IPS DF 6.9 (cell line): ENCODE results near the gene MPG.
"Not testable (repeated sequence)": the region's sequence is repeated elsewhere in the genome, so short reads cannot be mapped to it uniquely, and the experiment has no call there.

Source experiments
- DNase-seq: peaks from one replicate; pipeline ENCODE4 v3.0.0-alpha.2; 2013; ENCODE audit warnings: low read depth, low spot score
- H3K27ac ChIP-seq: one replicate; pipeline ENCODE4 v1.5.1; 2013; ENCODE audit warnings: low read length, control low read depth
- H3K27me3 ChIP-seq: 2 replicates; pipeline ENCODE4 v1.6.1; 2013; ENCODE audit warnings: mild to moderate bottlenecking, low read length; ENCODE audit not compliant: control insufficient read depth, insufficient read depth
- H3K36me3 ChIP-seq: 2 replicates; pipeline ENCODE4 v1.6.1; 2013; ENCODE audit warnings: low read length; ENCODE audit not compliant: control insufficient read depth, insufficient read depth
- H3K4me1 ChIP-seq: 2 replicates; pipeline ENCODE4 v1.6.1; 2013; ENCODE audit warnings: low read length; ENCODE audit not compliant: control insufficient read depth, insufficient read depth
- H3K4me3 ChIP-seq: 2 replicates; pipeline ENCODE4 v1.5.1; 2013; ENCODE audit warnings: mild to moderate bottlenecking, low read length
- H3K9me3 ChIP-seq: 2 replicates; pipeline ENCODE4 v1.6.1; 2013; ENCODE audit warnings: low read length, inconsistent platforms; ENCODE audit not compliant: control insufficient read depth, insufficient read depth
- WGBS: extraction: QIAGEN DNeasy Blood & Tissue Kit; methylation state at CpG from one replicate; pipeline ENCODE4 v1.1.7; 2013; ENCODE audit warnings: mixed read lengths, missing lambda C conversion rate; ENCODE audit not compliant: insufficient read length, insufficient coverage; 5-methylcytosine and 5-hydroxymethylcytosine counted together

MPG gene

GRCh38 chr16:77807-78443, at the start of gene MPG:
Gene MPG, plus strand, starts transcription at chr16:78225. Its CDS starts 85 bp downstream, at chr16:78310.
- peaks cover 25% of the 10 kb centered on the region for H3K4me1 ChIP-seq
- DNase-seq, result no peak
- peaks cover 5% of the 10 kb centered on the region; the same call in 1 of the 2 replicates for H3K36me3 ChIP-seq
- H3K4me3 ChIP-seq, result peak within 1 kb of the TSS; percentile 89
- H3K27me3 ChIP-seq, result no peaks in the 10 kb centered on the region
- no CpG with 5 or more reads among the region's 83 CpGs for WGBS
- H3K27ac ChIP-seq, result no peak within 1 kb of the TSS
- H3K9me3 ChIP-seq, result no peaks in the 10 kb centered on the region

- H3K9me3 ChIP-seq, H3K27ac ChIP-seq, DNase-seq, H3K4me3 ChIP-seq, H3K27me3 ChIP-seq, H3K4me1 ChIP-seq, H3K36me3 ChIP-seq: not testable (repeated sequence)
- no CpG with 5 or more reads among the region's 7 CpGs for WGBS
These were observed 47.4 kb upstream of the MPG start for GRCh38 chr16:30627-31026.

GRCh38 chr16:33154-33876, 44.7 kb upstream of the MPG start:
- not testable (repeated sequence) for H3K27me3 ChIP-seq, DNase-seq, H3K4me3 ChIP-seq, H3K4me1 ChIP-seq, H3K9me3 ChIP-seq, H3K36me3 ChIP-seq, H3K27ac ChIP-seq
- WGBS, result no CpG with 5 or more reads among the region's 8 CpGs

GRCh38 chr16:33877-34647, 44.0 kb upstream of the MPG start:
- Histone ChIP-seq H3K27ac (no peak overlapping the region), H3K4me3 (no peak overlapping the region), H3K27me3 (no peaks in the 10 kb centered on the region), H3K36me3 (no peaks in the 10 kb centered on the region; the same call in 1 of the 2 replicates), H3K4me1 (peaks cover 2% of the 10 kb centered on the region; the same call in 1 of the 2 replicates), H3K9me3 (no peaks in the 10 kb centered on the region)
- WGBS, result no CpG with 5 or more reads among the region's 21 CpGs
- no peak for DNase-seq

- no CpG with 5 or more reads among the region's 6 CpGs for WGBS
- Histone ChIP-seq H3K4me1 (peaks cover 2% of the 10 kb centered on the region; the same call in 1 of the 2 replicates), H3K27me3 (no peaks in the 10 kb centered on the region), H3K9me3 (no peaks in the 10 kb centered on the region), H3K36me3 (no peaks in the 10 kb centered on the region; the same call in 1 of the 2 replicates), H3K4me3 (no peak overlapping the region), H3K27ac (no peak overlapping the region)
- no peak for DNase-seq
These were observed 43.4 kb upstream of the MPG start for GRCh38 chr16:34648-34987.

DNA sequence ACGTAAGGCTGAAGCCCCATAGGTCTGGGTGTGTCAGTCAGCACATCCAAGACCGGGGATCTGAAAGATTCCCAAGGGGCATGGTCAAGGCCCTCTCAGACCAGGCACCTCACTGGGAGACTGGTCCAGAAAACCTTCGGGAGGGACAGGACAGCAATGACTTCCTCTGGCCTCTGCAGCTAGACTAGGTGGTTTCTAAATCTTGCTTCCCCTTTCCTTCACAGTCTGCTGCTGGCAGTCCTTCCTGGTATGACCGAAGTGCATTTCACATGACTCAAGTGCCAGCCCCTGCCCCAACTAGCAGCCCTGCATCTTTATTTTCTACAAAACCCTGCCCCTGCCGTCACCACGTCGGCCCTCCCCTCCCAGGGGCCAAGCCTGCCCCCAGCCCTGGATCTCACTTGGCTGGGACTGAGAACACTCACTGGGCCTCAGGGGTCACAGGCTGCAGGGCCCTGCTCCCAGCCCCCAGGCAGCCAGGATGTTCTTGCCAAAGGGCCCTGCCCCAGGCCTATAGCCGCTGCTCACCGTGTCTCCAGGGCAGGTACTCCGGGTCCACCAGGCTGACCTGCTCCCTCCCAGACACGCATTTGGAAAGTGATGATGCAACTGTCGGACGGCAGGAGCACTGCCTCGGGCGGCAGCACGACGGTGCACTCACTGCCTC, 42.9 kb upstream of the MPG start:
- peaks cover 2% of the 10 kb centered on the region; the same call in 1 of the 2 replicates for H3K4me1 ChIP-seq
- H3K4me3 ChIP-seq, result no peak overlapping the region
- no CpG with 5 or more reads among the region's 17 CpGs for WGBS
- no peak overlapping the region for H3K27ac ChIP-seq
- H3K36me3 ChIP-seq, result no peaks in the 10 kb centered on the region; the same call in 1 of the 2 replicates
- DNase-seq, result no peak
- no peaks in the 10 kb centered on the region for H3K9me3 ChIP-seq
- H3K27me3 ChIP-seq, result no peaks in the 10 kb centered on the region

DNA sequence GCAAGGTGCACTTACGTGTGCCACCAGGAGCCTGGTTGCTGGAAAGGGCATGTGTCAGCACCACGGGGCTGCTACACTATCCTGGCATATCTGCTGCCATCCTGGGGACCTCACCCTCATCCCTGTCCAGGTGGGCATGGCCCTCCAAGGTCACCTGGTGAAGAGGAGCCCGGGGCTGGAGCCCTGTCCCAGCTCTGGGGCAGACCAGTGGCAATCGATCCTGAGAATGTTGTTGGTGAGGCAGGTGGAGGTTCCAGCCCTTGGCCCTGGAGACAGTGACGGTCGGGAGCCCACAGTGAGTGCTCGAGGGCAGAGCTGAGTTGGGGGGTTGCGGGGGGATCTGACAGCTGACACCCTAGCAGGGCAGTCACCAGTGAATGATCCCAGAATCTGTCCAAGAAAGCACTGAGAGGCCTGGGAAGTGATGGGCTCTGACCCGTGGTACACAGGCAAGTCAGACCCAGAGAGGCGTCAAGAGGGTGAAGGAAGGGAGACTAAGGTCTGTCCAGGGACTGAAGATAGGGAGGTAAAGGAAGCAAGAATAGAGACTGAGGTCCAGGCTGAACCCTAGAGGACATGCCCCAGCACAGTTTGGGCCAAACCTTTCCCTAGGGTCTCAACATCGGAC, 42.2 kb upstream of the MPG start:
- no peaks in the 10 kb centered on the region; the same call in 1 of the 2 replicates for H3K36me3 ChIP-seq
- H3K4me3 ChIP-seq, result no peak overlapping the region
- peaks cover 2% of the 10 kb centered on the region; the same call in 1 of the 2 replicates for H3K4me1 ChIP-seq
- no CpG with 5 or more reads among the region's 11 CpGs for WGBS
- DNase-seq, result no peak
- H3K9me3 ChIP-seq, result no peaks in the 10 kb centered on the region
- H3K27ac ChIP-seq, result no peak overlapping the region
- no peaks in the 10 kb centered on the region for H3K27me3 ChIP-seq

DNA sequence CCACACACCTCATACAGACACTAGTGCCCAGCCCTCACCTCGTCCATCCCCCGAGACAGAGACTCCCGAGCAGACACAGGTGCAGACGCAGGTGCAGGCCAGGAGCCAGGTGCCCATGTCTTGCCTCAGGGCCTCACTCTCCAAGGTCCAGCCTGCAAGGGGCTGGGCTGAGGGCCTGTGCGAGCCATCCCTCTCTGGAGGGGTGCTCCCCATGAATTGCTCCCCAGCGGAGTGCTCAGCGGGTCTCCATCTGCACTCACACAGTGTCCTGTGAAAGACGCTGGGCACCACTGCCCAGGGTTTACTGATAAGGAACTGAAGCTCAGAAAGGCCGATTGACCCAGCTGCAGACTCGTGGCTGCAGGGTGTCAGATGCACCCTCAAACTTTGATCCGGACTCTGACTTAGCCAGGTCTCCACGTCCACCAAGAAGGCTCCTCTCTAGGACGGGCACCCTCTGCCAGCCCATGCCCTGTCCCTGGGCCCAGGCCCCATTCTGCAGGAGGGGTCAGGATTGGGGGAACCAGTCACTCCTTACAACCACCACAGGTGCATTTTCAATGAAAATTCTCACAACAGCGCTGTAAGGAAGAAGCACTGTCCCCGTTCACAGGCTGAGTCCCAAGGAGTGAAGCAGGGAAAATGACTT, 41.6 kb upstream of the MPG start:
- WGBS, result no CpG with 5 or more reads among the region's 15 CpGs
- H3K4me1 ChIP-seq, result peaks cover 2% of the 10 kb centered on the region; the same call in 1 of the 2 replicates
- no peak for DNase-seq
- peaks cover 1% of the 10 kb centered on the region for H3K36me3 ChIP-seq
- H3K27me3 ChIP-seq, result no peaks in the 10 kb centered on the region
- no peak overlapping the region for H3K27ac ChIP-seq
- H3K4me3 ChIP-seq, result no peak overlapping the region
- no peaks in the 10 kb centered on the region for H3K9me3 ChIP-seq

GRCh38 chr16:37511-37910, 40.5 kb upstream of the MPG start:
- DNase-seq, result no peak
- H3K27ac ChIP-seq, result no peak overlapping the region
- 0 out of 2 replicates have a peak, but pooled peaks cover 1% of the 10 kb centered on the region for H3K9me3 ChIP-seq
- WGBS, result no CpG with 5 or more reads among the region's 5 CpGs
- H3K4me3 ChIP-seq, result no peak overlapping the region
- H3K4me1 ChIP-seq, result peaks cover 2% of the 10 kb centered on the region; the same call in 1 of the 2 replicates
- H3K36me3 ChIP-seq, result peaks cover 12% of the 10 kb centered on the region
- H3K27me3 ChIP-seq, result no peaks in the 10 kb centered on the region
